ENCODE measurements around the gene KIAA1217.

Gene KIAA1217

DNA sequence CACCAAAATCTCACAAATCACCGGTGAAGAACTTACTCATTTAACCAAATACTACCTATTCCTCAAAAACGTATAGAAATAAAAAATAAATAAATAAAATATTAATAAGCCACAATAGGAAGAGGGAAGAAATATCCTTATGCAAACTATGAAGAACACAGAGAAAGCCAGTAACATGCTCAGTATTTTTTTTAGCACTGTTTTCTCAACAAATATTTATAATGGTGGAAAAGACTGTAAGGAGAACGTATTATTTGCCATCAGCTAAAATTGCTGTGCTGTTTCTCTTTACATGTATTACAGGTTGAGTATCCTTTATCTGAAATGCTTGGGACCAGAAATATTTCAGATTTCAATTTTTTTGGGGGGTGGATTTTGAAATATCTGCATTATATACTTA is 21.0 kb downstream of the KIAA1217 start:
- TF ChIP-seq, protein P1, sequence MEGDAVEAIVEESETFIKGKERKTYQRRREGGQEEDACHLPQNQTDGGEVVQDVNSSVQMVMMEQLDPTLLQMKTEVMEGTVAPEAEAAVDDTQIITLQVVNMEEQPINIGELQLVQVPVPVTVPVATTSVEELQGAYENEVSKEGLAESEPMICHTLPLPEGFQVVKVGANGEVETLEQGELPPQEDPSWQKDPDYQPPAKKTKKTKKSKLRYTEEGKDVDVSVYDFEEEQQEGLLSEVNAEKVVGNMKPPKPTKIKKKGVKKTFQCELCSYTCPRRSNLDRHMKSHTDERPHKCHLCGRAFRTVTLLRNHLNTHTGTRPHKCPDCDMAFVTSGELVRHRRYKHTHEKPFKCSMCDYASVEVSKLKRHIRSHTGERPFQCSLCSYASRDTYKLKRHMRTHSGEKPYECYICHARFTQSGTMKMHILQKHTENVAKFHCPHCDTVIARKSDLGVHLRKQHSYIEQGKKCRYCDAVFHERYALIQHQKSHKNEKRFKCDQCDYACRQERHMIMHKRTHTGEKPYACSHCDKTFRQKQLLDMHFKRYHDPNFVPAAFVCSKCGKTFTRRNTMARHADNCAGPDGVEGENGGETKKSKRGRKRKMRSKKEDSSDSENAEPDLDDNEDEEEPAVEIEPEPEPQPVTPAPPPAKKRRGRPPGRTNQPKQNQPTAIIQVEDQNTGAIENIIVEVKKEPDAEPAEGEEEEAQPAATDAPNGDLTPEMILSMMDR (IDR thresholded peaks at IDR 0.05; ENCODE audit: low read depth, low read length, missing control alignments), result no peak
- in situ Hi-C loops (cut with HindIII; ENCODE audit: low sequenced_read_pairs), result no loop called here

DNA sequence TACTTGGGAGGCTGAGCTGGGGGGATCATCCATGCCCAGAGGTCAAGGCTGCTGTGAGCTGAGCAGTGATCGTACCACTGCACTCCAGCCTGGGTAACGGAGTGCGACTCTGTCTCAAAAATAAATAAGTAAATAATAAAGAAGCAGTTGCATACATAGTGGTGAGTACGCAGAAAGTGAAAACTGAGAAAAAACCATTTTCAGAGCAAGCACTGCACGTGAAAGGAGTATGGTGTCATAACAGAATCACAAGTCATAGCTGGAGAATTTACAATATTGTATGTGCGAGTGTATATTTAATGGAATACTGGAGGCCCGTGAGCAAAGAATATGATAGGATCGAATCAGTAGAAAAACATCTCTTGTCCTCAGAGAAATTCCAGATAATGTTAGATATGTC is 22.3 kb downstream of the KIAA1217 start:
- in situ Hi-C loops (cut with HindIII; ENCODE audit: low sequenced_read_pairs), result no loop called here
- no peak for DNase-seq (ENCODE audit: low read depth)
- no peak overlapping the region for H3K4me3 ChIP-seq (ENCODE audit: low read depth, low read length)
- TF ChIP-seq, protein P1 (IDR thresholded peaks at IDR 0.05; ENCODE audit: low read depth, low read length, missing control alignments), result no peak

More for the DNA sequence above, 21.0 kb downstream of the KIAA1217 start:
- DNase-seq (ENCODE audit: low read depth), result no peak
- H3K4me3 ChIP-seq (ENCODE audit: low read depth, low read length), result no peak overlapping the region

DNA sequence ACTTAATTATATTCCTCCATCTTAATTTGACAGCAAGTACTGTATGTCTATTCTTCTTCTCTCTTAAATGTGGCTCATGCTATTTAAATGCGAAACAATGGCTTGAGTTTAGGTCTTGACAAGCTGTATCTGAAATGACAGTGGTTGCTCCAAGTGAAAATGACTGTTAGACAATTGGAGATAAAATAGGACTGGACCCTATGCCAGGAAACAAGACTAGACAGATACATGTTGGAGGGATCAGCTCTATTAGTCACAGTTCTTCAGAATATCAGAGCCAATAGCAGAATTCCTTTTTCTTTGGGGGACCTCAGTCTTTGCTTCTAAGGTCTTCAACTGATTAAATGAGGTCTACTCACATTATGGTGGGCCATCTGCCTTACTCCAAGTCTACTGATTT is 25.8 kb downstream of the KIAA1217 start:
- TF ChIP-seq, protein P1 (IDR thresholded peaks at IDR 0.05; ENCODE audit: low read depth, low read length, missing control alignments), result no peak
- H3K4me3 ChIP-seq (ENCODE audit: low read depth, low read length), result no peak overlapping the region
- DNase-seq (ENCODE audit: low read depth), result no peak
- in situ Hi-C loops (cut with HindIII; ENCODE audit: low sequenced_read_pairs), result no loop called here

DNA sequence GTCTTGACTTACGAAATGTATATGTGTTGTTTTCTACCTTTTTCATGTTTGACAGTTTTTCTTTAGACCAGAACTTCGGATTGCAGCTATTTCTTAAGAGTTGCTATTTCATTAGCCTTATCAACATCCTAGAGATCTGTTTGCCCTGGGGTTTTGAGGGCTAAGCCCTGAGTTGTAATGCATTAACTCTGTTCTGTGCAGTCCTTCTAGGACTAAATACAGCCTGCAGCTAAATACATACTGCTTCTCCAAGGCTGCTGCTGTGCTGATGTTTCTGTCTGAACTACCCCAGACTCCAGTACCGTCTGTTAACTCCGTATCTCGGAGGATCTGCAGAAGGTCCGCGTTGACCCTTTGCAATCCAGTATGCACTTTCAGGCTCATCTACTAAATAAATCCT is 26.5 kb downstream of the KIAA1217 start:
- TF ChIP-seq, protein P1 (IDR thresholded peaks at IDR 0.05; ENCODE audit: low read depth, low read length, missing control alignments), result no peak
- no peak overlapping the region for H3K4me3 ChIP-seq (ENCODE audit: low read depth, low read length)
- no peak for DNase-seq (ENCODE audit: low read depth)
- in situ Hi-C loops (cut with HindIII; ENCODE audit: low sequenced_read_pairs), result no loop called here

DNA sequence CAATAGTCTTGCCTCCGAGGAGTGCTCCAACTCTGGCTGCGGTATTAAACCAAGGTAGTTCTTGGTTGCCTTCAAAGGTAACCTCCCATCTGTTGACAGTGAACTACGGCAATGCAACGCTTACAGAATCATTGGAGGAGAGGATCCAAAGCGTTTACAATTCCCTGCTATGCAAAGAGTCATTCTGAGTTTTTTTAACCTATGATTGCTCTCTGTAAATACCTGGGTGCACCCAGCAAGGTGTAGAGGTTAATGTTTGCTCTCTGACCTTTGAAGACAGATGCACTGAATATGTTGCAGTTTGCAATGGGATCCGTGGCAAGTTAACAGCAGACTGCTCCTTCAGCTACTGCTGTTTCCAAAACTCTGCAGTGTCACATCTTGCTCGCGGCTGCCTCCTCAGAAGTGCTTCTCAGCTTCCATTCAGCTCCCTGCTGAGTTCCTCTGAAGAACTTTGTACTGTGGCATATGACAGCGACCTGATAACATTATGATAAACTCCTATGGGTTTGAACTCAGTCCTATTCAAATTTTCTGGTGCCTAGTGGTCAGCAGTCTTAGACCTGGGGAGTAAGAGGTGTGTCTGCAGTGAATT is 29.0 kb downstream of the KIAA1217 start:
- in situ Hi-C loops (cut with HindIII; ENCODE audit: low sequenced_read_pairs), result no loop called here
- no peak for DNase-seq (ENCODE audit: low read depth)
- H3K4me3 ChIP-seq (ENCODE audit: low read depth, low read length), result no peak overlapping the region
- TF ChIP-seq, protein P1 (IDR thresholded peaks at IDR 0.05; ENCODE audit: low read depth, low read length, missing control alignments), result no peak

DNA sequence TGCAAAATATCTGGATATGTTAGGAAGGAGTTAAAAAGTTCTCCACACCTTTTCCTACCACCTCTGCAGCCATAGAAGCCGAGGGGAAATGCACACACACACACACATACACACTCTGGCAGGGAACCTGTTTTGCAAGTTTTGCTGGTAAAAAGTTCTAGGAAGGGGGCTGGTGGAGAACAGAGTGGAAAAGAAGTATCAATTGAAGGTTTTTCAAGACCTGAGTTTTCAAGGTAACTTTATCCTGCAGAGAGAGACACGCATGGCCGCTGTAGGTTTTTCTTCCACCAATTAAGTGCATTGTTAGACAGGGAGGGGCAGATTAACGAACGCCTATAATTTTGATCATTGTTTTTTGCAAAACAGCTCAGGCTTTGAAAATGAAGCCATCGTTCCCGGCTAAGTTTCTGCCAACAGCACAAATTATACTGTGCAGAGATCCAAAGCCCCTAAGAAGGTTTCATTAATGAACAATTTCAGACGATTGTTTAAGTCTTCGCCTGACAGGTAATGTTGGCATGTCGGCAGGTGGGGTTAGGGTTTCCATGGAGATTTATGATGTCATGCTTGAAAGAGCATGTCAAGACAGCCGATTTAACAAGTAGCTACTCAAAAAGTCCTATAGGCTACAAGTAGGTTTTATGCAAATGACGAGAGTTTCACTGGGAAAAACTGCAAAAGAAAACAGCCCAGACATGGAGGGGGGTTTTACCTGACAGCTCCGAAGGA is 29.7 kb downstream of the KIAA1217 start:
- no peak for DNase-seq (ENCODE audit: low read depth)
- in situ Hi-C loops (cut with HindIII; ENCODE audit: low sequenced_read_pairs), result no loop called here
- TF ChIP-seq, protein P1 (IDR thresholded peaks at IDR 0.05; ENCODE audit: low read depth, low read length, missing control alignments), result no peak
- no peak overlapping the region for H3K4me3 ChIP-seq (ENCODE audit: low read depth, low read length)

Data from astrocyte of the cerebellum (primary cell).